Mammary microvascular endothelial cell (primary cell): Measurements from ENCODE around the gene TFAM. TPM values are rescaled to one million over a fixed set of nuclear protein-coding genes. Genes with fewer than 3 reads are reported as not detected.

Experiments
- total RNA-seq: library from RNA; depleted of rRNA; stranded (reverse); fragments of >200 nt; gene quantifications from 2 replicates; pipeline ENCODE4 v1.2.3, GENCODE V29; 2015

TFAM gene
- 37.8 and 38.4 TPM in 2 replicates for total RNA-seq

GRCh38 chr10:58384999-58385783 is at the start of gene TFAM:
TFAM (plus strand) TSS chr10:58385410; CDS start chr10:58385548, 138 bp downstream.

Other genes starting within 250 kb of the TFAM start
- 9.3 and 9.5 TPM in 2 replicates for gene IPMK, start 117.5 kb upstream of the TFAM start, total RNA-seq
- gene CISD1, start 116.2 kb upstream of the TFAM start, total RNA-seq = 30.7 and 39.9 TPM in 2 replicates
- 11.4 and 14.0 TPM in 2 replicates for gene UBE2D1, start 50.4 kb upstream of the TFAM start, total RNA-seq
- 0.15 TPM in 1 of 2 replicates, not detected in the other for gene BICC1, start 127.5 kb downstream of the TFAM start, total RNA-seq